GM21576 (cell line): ENCODE results near the gene NFX1.
"Not testable (repeated sequence)": the region's sequence is repeated elsewhere in the genome, so short reads cannot be mapped to it uniquely, and the experiment has no call there.

Experiments
- ATAC-seq: cut with Tn5 transposase; IDR thresholded peaks from one replicate; pipeline ENCODE4 v1.9.1; 2021; ENCODE audit warnings: mild to moderate bottlenecking, moderate library complexity; ENCODE audit not compliant: unreplicated experiment

The NFX1 gene

GRCh38 chr9:33351547-33351946 is 61.2 kb downstream of the NFX1 start:
- no peak for ATAC-seq

- no peak for ATAC-seq
Observed at GRCh38 chr9:33354651-33355211, 64.4 kb downstream of the NFX1 start.

GRCh38 chr9:33355933-33356332 is 65.6 kb downstream of the NFX1 start:
- no peak for ATAC-seq

GRCh38 chr9:33358641-33359040 is 68.3 kb downstream of the NFX1 start:
- ATAC-seq = not testable (repeated sequence)

GRCh38 chr9:33364127-33364526 is 73.8 kb downstream of the NFX1 start:
- no peak for ATAC-seq

- not testable (repeated sequence) for ATAC-seq
Observed at GRCh38 chr9:33364814-33365213, 74.5 kb downstream of the NFX1 start.

GRCh38 chr9:33366979-33367480 is 76.7 kb downstream of the NFX1 start:
- ATAC-seq = no peak

- no peak for ATAC-seq
Observed at GRCh38 chr9:33372900-33373299, 82.6 kb downstream of the NFX1 start.

- no peak for ATAC-seq
Observed at GRCh38 chr9:33374190-33374589, 83.9 kb downstream of the NFX1 start.

GRCh38 chr9:33374634-33375237 is 84.4 kb downstream of the NFX1 start:
- ATAC-seq = peak; percentile 70

GRCh38 chr9:33375238-33375840 is 85.0 kb downstream of the NFX1 start:
- ATAC-seq = no peak

- no peak for ATAC-seq
Observed at GRCh38 chr9:33375841-33376321, 85.6 kb downstream of the NFX1 start.

GRCh38 chr9:33377089-33377715 is 86.9 kb downstream of the NFX1 start:
- ATAC-seq = no peak

GRCh38 chr9:33378121-33378795 is 87.9 kb downstream of the NFX1 start:
- no peak for ATAC-seq

- no peak for ATAC-seq
Observed at GRCh38 chr9:33379666-33380389, 89.5 kb downstream of the NFX1 start.

- no peak for ATAC-seq
Observed at GRCh38 chr9:33380390-33381094, 90.2 kb downstream of the NFX1 start.

- no peak for ATAC-seq
Observed at GRCh38 chr9:33381231-33381791, 91.0 kb downstream of the NFX1 start.

- not testable (repeated sequence) for ATAC-seq
Observed at GRCh38 chr9:33382397-33382796, 92.1 kb downstream of the NFX1 start.

GRCh38 chr9:33383396-33383795 is 93.1 kb downstream of the NFX1 start:
- not testable (repeated sequence) for ATAC-seq

- ATAC-seq = not testable (repeated sequence)
Observed at GRCh38 chr9:33385536-33385935, 95.2 kb downstream of the NFX1 start.
